GM19468 (cell line): ENCODE results near the gene ADGRA1.
"Not testable (repeated sequence)": the region's sequence is repeated elsewhere in the genome, so short reads cannot be mapped to it uniquely, and the experiment has no call there.

ENCODE experiments used
- ATAC-seq: cut with Tn5 transposase; IDR thresholded peaks from one replicate; pipeline ENCODE4 v1.9.1; 2021; ENCODE audit warnings: mild to moderate bottlenecking, moderate library complexity, moderate number of reproducible peaks; ENCODE audit not compliant: unreplicated experiment; ENCODE audit errors: extremely low read depth

Gene ADGRA1

GRCh38 chr10:133106516-133106915, 18.8 kb downstream of the ADGRA1 start:
- ATAC-seq: no peak

- ATAC-seq: no peak
Measured at GRCh38 chr10:133107442-133107841, 19.7 kb downstream of the ADGRA1 start.

- no peak for ATAC-seq
Measured at GRCh38 chr10:133109711-133110110, 22.0 kb downstream of the ADGRA1 start.

- no peak for ATAC-seq
Measured at GRCh38 chr10:133110133-133110532, 22.4 kb downstream of the ADGRA1 start.

- ATAC-seq: no peak
Measured at GRCh38 chr10:133110609-133111275, 23.0 kb downstream of the ADGRA1 start.

- ATAC-seq: not testable (repeated sequence)
Measured at GRCh38 chr10:133111640-133112039, 23.9 kb downstream of the ADGRA1 start.

GRCh38 chr10:133113146-133113830, 25.6 kb downstream of the ADGRA1 start:
- no peak for ATAC-seq

- no peak for ATAC-seq
Measured at GRCh38 chr10:133113847-133114246, 26.1 kb downstream of the ADGRA1 start.

- ATAC-seq: no peak
Measured at GRCh38 chr10:133114251-133114650, 26.5 kb downstream of the ADGRA1 start.

- ATAC-seq: no peak
Measured at GRCh38 chr10:133114726-133115452, 27.2 kb downstream of the ADGRA1 start.

- ATAC-seq: no peak
Measured at GRCh38 chr10:133115453-133115842, 27.7 kb downstream of the ADGRA1 start.

- ATAC-seq: no peak
Measured at GRCh38 chr10:133115976-133116375, 28.3 kb downstream of the ADGRA1 start.

- no peak for ATAC-seq
Measured at GRCh38 chr10:133116455-133116854, 28.7 kb downstream of the ADGRA1 start.

GRCh38 chr10:133117036-133117687, 29.4 kb downstream of the ADGRA1 start:
- no peak for ATAC-seq

GRCh38 chr10:133117688-133118071, 30.0 kb downstream of the ADGRA1 start:
- no peak for ATAC-seq

- ATAC-seq: no peak
Measured at GRCh38 chr10:133121479-133121878, 33.8 kb downstream of the ADGRA1 start.

GRCh38 chr10:133122171-133122935, 34.6 kb downstream of the ADGRA1 start:
- ATAC-seq: no peak

- ATAC-seq: no peak
Measured at GRCh38 chr10:133123050-133123745, 35.5 kb downstream of the ADGRA1 start.

- no peak for ATAC-seq
Measured at GRCh38 chr10:133123746-133124356, 36.1 kb downstream of the ADGRA1 start.
